Cardiac atrium fibroblast (primary cell): ENCODE results near the gene KATNIP. TPM values are rescaled to one million over a fixed set of nuclear protein-coding genes. Genes with fewer than 3 reads are reported as not detected.

Experiments used
- total RNA-seq: library from RNA; depleted of rRNA; stranded (reverse); fragments of >200 nt; gene quantifications from 2 replicates; pipeline ENCODE4 v1.2.3, GENCODE V29; 2015

KATNIP gene
- 7.0 and 9.6 TPM in 2 replicates for total RNA-seq

DNA sequence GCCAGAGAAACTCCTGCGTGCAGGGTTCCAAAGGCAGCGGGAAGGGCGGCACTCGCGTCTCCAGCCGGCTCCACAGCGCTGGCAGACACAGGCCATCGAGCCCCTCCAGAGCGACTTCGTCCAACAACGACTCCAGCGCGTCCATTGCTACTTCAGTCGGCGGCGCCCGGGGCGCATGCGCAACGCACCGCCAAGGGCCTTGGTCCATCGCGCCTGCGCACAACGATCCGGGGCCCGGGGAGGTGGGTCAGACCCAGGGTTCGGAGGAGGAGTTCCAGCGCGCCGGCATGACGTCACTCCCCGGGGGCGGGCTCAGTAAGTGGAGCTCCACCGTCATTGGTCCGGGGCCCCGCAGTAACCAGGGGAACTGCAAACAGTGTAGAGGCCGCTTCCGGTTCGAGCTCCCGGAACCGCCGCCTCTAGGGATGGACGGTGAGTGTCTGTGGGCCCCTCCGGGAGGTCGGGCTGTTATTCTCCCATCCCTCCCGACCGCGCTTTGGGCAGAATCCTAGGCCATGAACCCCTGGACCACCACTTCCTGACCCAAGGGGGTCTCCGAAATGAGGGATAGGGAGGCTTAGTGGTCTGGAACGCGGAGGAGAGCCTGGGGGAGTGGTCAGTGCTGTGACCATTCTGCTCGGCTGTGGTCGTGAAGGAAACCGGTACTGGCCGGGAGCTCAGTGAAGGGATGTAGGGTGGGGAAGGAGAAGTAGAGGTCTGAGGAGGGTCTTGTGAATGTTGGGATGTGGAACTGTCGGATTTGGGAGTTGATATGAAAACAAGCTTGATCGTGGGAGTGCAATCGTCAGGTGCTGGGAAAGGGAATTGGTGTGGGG, at the start of gene KATNIP, which contains the start of gene GTF3C1:
Gene KATNIP, plus strand, starts transcription at position 399 of the 836 bp plus-strand sequence. Its CDS starts 27 bp downstream, at position 426.
Gene GTF3C1, minus strand, starts transcription at position 168 of the 836 bp plus-strand sequence. Its CDS starts 23 bp downstream, at position 145.

Other genes starting within 250 kb of the KATNIP start
- gene IL4R, start 236.2 kb upstream of the KATNIP start, total RNA-seq, result 90.4 and 103 TPM in 2 replicates
- 1.6 and 2.9 TPM in 2 replicates for gene IL21R, start 148.0 kb upstream of the KATNIP start, total RNA-seq
- gene GTF3C1, start 231 bp upstream of the KATNIP start, total RNA-seq, result 45.9 and 68.7 TPM in 2 replicates